ENCODE data around the gene TMEM191C.
"Not testable (repeated sequence)": the region's sequence is repeated elsewhere in the genome, so short reads cannot be mapped to it uniquely, and the experiment has no call there.

The TMEM191C gene

DNA sequence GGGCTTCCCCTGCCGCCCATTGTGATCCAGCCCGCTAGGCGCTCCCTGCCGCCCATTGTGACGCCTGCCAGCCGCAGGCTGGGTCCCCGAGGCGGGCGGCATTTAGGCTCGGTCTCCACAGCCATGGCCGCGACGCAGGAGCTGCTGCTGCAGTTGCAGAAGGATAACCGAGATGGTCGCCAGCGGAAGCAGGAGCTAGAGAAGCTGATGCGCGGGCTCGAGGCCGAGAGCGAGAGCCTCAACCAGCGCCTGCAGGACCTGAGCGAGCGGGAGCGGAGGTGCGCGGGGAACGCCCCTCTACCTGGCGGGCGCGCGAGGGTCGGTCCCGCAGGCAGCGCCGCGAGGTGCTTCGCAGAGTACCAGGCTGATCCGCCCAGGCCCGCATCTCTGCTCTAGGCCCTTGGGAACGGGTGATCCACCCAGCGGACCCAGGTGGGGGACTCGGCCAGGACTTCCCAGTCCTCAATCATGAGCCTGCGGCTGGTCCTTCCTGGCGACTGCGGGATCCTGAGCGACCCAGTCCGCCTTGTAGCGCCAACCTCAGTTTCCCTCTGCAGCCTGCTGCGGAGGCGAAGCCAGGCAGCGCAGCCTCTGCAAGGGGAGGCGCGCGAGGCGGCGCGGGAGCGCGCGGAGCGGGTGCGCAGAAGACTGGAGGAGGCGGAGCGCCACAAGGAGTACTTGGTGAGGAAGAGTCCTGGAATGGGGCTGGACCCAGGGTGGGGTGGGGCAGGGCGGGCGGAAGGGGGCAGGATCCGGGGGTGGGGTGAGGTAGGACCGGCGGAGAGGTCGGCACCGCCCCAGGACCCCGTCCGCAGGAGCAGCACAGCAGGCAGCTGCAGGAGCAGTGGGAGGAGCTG, at the start of gene TMEM191C:
Gene TMEM191C (plus strand): TSS at position 51 of the 857 bp plus-strand sequence. CDS start 73 bp downstream, at position 124.
- DNase-seq: not testable (repeated sequence)

- DNase-seq: not testable (repeated sequence)
These were observed 49.3 kb upstream of the TMEM191C start for GRCh38 chr22:21417853-21418252.

GRCh38 chr22:21418974-21419638, 48.1 kb upstream of the TMEM191C start:
- not testable (repeated sequence) for DNase-seq

- DNase-seq: not testable (repeated sequence)
These were observed 46.9 kb upstream of the TMEM191C start for GRCh38 chr22:21420180-21420763.

- not testable (repeated sequence) for DNase-seq
These were observed 43.0 kb upstream of the TMEM191C start for GRCh38 chr22:21424084-21424709.

GRCh38 chr22:21434378-21435233, 32.6 kb upstream of the TMEM191C start:
- DNase-seq: not testable (repeated sequence)

DNA sequence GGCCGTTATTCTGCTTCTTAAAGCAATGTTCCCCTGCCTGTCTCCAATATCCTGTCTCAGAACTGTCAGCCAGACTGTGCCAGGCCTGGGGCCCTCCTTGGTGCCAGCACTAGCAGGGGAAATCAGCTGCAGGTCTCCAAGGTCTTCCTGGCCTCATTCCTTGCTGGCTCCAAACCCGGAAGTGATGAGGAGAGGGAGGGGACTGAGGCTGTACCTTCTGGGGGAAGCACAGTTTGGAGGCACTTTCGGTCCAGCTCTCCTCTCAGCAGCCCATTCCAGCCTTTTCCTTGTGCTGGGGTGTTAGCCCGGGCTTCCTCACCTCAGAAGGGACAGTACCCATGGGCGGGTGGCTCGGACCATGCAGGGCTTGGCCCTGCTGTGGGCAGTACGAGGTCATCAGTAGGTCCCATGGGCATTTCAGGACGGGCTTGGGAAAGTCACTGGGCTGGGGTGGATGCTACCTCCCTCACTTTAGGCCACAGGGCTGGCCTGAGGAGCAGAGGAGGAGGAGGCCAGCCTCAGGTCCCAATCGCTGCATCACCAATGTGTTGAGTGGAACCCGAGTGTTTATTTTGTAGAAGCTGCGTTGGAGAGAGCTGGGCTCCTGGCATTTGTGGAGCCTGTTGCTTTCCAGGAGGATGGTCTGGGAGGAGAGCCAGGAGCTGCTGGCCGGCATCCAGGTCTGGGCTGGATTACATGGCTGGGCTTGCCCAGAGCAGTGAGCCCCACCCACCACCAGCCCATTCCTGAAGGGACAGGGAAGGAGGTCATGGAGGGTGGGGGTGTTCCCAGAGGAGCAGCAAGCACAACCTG, 31.0 kb upstream of the TMEM191C start:
- DNase-seq: not testable (repeated sequence)

- DNase-seq: not testable (repeated sequence)
These were observed 29.2 kb upstream of the TMEM191C start for GRCh38 chr22:21438013-21438412.

- DNase-seq: not testable (repeated sequence)
These were observed 27.1 kb upstream of the TMEM191C start for GRCh38 chr22:21440018-21440636.

DNA sequence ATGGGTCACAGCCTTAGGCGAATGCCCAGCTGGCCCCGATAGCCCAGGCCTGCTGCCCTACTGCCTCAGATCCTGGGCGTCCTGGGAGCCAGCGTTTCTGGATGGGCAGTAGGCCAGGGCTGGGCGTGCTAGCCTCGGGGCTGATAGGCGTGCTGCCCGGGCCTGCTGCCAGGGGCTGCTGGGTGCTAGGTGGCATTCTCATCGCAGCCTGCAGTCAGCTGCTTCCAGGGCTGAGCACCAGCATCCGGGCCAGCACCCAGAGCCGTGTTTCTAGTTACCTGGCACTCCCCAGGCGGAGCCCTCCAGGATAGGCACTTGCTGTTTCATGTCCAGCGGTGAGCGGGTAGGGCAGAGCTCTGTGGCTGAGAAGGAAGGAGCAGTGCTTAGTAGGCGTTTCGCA, 26.5 kb upstream of the TMEM191C start:
- DNase-seq: not testable (repeated sequence)

- not testable (repeated sequence) for DNase-seq
These were observed 26.0 kb upstream of the TMEM191C start for GRCh38 chr22:21441170-21441569.

GRCh38 chr22:21442123-21442522, 25.1 kb upstream of the TMEM191C start:
- DNase-seq: not testable (repeated sequence)

GRCh38 chr22:21442646-21443045, 24.5 kb upstream of the TMEM191C start:
- DNase-seq: not testable (repeated sequence)

DNA sequence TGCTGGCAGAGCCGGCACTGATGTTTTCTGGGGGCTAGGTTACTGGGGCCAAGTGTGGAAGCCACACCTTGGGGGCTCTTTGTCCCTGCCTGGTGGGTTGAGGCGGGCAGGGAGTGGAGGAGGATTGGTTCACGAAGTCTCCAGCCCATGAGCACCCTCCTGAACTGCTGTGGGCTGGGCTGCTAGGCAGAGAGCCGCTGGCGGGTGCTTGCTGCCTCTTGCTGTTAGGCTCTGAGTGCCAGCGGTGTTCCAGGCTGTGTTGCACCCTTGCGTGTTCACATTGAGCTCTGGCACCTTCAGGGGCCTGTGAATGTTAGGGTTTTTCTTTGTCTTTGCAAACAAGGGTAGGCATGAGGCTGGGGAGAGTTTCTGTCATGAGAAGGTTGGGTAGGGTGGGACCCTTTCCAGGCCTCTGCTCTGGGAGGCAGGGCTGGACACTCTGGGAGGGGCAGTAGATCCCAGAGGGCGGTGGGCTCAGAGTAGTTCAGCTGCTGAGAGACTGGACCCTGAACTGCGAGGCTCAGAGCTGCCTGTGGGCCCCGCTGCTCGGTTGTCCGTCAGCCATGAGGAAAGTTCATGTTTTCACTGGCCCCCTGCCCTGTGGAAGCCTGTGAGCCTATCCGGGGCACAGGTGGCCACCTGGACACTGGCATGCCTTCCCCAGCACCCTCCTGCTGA, 24.0 kb upstream of the TMEM191C start:
- DNase-seq: no peak

GRCh38 chr22:21443735-21444421, 23.3 kb upstream of the TMEM191C start:
- DNase-seq: no peak

GRCh38 chr22:21444701-21445436, 22.3 kb upstream of the TMEM191C start:
- no peak for DNase-seq

DNA sequence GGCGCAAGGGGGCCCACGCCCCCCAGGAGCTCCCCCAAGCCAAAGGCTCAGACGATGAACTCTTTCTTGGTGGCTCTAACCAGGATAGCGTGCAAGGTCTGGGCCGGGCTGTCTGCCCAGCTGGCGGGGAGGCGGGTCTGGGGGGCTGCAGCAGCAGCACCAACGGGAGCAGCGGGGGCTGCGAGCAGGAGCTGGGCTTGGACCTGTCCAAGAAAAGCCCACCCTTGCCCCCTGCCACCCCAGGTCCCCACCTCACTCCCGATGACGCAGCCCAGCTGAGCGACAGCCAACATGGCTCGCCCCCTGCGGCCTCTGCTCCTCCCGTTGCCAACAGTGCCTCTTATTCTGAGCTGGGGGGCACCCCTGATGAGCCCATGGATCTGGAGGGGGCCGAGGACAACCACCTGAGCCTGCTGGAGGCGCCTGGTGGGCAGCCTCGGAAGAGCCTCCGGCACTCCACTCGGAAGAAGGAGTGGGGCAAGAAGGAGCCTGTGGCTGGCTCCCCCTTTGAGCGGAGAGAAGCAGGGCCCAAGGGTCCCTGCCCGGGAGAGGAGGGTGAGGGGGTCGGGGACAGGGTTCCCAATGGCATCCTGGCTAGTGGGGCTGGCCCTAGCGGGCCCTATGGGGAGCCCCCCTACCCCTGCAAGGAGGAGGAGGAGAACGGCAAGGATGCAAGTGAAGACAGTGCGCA, 21.6 kb upstream of the TMEM191C start:
- DNase-seq: no peak
